ENCODE measurements around the gene CRY2.
A peak's percentile ranks its signal among the peaks of the same experiment; 100 is the strongest.

The CRY2 gene

GRCh38 chr11:45848654-45849081, 1.4 kb downstream of the CRY2 start:
- DNase-seq: peak in 1 of 14 donors; percentile 19

DNA sequence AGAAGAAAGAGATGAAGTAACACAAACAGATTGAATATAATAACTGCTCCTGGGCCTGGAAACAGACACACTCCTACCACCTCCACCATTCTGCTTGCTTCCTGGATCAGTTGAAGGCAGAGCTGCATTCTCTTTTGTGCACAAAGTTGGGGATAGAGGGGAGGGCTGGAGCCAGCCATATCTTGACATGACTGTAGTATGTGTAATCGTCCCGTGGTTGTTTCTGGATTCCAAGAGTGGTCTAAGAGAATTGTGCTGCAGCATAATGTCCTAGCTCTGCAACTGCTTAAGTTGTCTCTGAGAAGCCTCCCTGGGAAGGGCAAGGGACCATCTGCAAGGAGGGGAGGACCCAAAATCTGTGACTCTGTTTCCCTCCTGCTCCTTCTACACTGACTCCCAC, 3.2 kb downstream of the CRY2 start:
- DNase-seq: no peak

- peak in 2 of 14 donors; percentile 13 to 20 for DNase-seq
These were observed 4.0 kb downstream of the CRY2 start for GRCh38 chr11:45851228-45851627.

DNA sequence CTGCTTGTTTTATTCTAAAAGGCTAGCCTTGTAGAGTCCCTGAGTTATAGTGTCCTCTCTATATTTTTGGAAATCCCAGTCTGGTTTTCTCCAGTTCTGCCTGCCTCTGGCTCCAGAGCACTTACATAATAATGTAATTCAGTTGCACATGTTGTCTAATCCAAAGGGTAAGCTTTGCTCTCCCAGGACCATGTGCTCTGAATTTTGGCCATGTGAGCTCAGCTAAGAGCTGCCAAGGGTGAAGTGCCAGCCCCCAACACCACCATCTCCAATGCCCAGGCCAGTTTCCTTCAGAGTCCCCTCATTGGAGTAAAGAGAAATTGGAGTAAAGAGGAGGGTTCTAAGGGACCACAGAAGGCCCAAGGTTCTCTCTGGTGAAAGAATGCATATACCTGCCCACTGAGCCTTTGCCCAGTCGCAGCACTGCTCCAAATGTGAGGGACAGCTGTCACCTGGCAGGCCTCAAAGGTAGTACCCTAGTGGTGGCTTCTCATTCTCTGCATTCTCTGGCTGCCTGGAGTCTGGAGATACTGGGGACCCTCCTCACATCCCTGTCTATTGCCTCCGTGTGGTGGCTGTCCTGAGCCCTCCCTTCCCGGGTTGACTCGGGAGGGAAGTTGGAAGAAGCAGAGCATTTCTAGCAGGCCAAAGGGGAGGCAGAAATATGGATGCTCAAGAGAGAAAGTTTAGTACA, 4.9 kb downstream of the CRY2 start:
- peak in 7 of 14 donors; percentile 19 to 76 (median 37) for DNase-seq

GRCh38 chr11:45852712-45853101, 5.4 kb downstream of the CRY2 start:
- DNase-seq: no peak

- DNase-seq: peak in 2 of 14 donors; percentile 26 to 44
These were observed 6.3 kb downstream of the CRY2 start for GRCh38 chr11:45853332-45854219.

GRCh38 chr11:45855308-45855707, 8.0 kb downstream of the CRY2 start:
- DNase-seq: no peak

DNA sequence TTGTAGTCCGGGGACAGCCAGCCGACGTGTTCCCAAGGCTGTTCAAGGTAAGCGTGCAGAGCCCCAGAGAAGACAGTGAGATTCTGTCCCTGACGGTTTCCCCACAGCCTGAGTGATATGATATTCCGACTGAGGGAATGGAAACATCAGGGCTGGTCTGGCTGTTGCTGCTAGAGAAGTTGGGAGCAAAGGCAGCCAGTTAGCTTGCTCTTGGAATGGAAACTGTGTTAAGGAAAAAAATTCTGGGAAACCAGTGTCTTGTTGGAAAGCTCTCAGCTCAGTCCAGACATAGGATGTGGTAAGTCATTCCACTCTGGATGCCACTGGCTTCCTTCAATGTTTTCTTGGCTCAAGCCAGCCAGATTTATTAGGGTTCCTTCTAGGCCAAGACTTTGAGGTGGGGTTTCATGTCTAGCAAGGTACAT, 8.8 kb downstream of the CRY2 start:
- no peak for DNase-seq

- DNase-seq: peak in 8 of 14 donors; percentile 17 to 70 (median 38)
These were observed 10.7 kb downstream of the CRY2 start for GRCh38 chr11:45857961-45858474.

DNA sequence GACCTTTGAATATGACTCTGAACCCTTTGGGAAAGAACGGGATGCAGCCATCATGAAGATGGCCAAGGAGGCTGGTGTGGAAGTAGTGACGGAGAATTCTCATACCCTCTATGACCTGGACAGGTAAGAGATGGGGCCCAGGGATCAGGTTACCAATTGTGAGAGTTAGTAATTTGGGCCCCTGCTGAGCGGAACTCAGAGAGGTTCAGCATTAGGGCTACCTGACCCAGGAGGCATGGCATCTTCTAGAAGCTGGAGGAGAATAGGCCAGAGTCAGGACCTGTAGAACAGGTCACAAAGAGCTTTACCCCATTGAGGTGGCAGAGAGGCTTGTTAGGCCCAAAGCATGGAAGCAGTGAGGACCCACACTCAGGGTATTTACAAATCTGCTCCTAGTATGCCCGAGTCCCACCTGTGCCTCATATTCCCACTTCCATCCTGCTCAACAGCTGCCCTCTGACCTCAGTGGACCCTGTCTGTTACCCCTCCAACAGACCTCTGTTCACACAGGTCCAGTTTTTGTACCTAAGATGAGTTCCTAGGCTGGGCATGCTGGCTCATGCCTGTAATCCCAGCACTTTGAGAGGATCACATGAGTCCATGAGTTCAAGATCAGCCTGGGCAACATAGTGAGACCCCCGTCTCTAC, 11.6 kb downstream of the CRY2 start:
- DNase-seq: no peak

DNA sequence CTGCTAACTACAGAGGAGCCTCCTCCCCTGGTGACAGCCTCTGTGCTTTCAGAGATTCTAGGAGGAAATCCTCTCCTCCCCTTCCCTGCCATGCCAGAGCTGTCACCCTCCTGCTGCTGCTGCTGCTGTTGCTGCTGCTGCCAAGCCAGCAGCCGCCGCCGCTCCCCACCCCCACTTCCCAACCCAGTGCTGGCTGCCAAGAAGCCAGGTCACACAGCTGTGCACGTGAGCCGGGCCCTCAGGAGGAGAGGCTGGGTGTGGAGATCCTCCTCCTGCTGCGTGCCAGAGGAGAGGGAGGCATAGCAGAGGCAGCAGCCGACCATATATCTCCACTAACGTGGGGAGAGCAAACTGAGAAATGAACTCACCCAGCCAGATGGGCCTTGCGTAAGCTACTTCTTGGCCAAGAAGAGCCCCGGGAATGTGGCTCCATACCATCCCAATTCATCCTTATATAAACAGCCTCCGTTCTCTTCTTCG, 12.4 kb downstream of the CRY2 start:
- peak in 13 of 14 donors; percentile 20 to 85 (median 69) for DNase-seq

DNA sequence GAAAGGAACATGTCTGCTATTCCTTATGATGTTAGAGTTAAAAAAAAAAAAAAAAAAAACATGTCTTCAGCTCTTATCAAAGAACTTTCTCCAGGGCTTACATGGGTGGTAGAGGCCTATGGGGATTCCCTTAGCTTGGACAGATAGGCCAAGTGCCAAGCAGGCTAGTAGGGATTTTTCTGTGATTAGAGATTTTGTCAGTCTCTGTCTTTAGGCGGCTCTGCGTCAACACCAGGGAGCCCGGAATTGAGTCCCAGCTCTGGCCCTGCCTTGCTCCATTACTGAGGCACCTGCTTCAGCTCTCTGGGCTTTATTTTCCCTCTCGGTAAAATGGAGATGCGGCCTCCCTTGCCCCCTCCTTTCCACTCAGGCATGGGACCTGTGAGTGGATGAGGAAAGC, 13.1 kb downstream of the CRY2 start:
- DNase-seq: no peak

DNA sequence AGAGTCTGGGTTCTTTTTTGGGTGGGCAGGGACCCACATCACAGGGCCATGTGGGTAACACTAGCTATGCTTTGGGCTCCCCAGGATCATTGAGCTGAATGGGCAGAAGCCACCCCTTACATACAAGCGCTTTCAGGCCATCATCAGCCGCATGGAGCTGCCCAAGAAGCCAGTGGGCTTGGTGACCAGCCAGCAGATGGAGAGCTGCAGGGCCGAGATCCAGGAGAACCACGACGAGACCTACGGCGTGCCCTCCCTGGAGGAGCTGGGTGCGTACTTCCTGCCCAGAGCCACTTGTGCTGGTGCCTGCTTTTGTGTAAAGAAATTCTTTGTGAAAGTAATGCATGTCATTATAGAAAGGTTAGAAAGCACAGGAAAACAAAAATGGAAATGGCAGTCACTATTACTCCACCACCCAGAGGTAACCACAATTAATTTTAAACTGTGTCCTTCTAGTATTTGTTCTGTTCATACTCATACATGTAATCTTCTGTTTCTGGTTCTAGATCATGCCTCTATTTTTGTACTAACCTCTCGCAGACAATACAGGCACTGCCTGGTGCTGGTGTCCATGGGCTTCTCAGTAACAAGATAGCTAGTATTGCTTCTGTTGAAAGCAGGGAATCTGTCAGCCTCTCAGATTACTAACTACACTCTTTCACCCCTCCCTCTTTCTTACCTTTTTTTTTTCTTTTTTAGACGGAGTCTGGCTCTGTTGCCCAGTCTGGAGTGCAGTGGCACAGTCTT, 13.7 kb downstream of the CRY2 start:
- DNase-seq: peak in 1 of 14 donors; percentile 25

- peak in 1 of 14 donors; percentile 18 for DNase-seq
These were observed 16.8 kb downstream of the CRY2 start for GRCh38 chr11:45864041-45864440.

DNA sequence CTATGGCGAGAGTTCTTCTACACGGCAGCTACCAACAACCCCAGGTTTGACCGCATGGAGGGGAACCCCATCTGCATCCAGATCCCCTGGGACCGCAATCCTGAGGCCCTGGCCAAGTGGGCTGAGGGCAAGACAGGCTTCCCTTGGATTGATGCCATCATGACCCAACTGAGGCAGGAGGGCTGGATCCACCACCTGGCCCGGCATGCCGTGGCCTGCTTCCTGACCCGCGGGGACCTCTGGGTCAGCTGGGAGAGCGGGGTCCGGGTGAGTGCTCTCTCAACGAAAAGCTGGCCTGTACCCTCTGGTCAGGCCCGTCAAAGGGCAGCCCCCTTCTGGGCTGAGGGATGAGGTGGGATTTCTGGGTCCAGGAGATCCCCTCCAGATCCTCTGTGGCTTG, 22.3 kb downstream of the CRY2 start:
- DNase-seq: no peak

- DNase-seq: no peak
These were observed 23.4 kb downstream of the CRY2 start for GRCh38 chr11:45870706-45871105.

DNA sequence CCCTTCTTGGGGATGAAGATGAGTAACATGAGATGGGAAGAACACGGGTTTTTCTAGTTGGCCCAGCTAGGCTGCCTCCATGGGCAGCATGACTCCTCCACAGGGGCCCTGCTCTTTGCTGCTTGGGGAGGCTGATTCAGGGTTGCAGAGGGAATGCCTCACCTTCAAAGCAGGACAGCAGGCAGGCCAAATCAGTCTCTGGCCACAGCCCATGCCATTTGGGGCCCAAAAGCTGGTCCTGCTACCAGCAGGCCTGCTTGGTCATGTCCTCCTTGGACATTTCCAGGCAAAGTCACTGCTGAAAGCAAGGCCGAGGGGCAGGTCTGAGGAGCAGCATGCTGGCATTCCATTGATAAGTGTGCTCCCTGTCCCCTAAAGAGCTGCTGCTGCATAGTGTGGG, 24.4 kb downstream of the CRY2 start:
- no peak for DNase-seq

DNA sequence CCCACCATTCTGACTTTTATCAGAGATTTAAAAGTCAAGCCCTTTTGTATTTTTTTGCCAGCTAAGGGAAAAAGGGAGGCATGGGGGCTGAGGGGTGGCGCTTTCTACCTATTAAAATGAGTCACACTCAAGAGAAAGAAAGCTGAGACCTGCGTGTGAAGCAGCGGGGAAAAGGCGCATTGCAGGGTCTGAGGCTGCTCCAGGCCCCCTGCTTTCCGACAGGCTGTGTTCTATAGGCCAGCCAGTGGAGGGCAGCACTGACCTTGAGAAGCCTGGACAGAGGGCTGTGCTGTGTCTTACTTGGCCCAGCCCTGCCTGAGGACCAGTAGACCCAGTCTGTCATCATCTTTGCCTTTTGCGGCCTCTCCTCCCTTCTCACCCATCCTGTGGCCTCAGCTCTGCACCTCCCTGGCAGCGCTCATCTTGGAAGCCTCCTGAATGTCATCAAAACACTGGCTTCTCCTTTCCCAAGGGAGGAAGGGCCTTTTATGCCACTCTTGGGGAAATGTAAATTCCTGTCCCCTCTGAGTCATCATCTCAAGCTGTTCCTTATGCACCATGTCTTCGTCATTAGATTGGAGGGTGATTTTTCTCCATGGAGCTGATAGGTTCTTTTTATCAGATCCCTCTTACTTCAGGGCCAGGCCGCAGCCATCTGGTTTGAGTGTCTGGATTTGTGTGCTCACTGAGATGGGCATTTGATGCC, 25.5 kb downstream of the CRY2 start:
- peak in 10 of 14 donors; percentile 8 to 84 (median 50) for DNase-seq

- peak in 1 of 14 donors; percentile 84 for DNase-seq
These were observed 29.1 kb downstream of the CRY2 start for GRCh38 chr11:45876401-45876800.

DNA sequence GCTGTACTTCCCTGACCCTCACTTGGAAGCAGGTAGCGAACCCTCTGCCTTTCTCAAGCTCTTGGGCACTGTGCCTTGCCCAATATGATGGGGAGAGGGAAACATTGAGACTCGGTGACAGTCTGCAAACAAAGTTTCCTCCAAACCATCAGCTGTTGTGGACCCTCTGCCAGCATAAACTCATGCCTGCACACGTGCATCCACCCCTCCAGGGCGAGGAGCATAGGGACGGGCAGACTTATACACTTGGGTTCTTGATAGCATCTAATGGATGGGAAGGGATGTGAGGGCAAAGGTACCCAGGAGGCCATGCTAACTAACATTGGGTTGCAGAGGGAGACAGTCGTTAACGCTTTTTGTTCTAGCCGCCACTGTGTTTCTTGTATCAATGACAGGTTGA, 29.9 kb downstream of the CRY2 start:
- DNase-seq: no peak

GRCh38 chr11:45877845-45878244, 30.6 kb downstream of the CRY2 start:
- no peak for DNase-seq

Measured in C1 segment of cervical spinal cord (tissue), 14 donors.